GM19463 (cell line): ENCODE results near the gene FAM83D.
A peak's percentile ranks its signal among the peaks of the same experiment; 100 is the strongest.

Source experiments
- ATAC-seq: cut with Tn5 transposase; IDR thresholded peaks from one replicate; pipeline ENCODE4 v1.9.1; 2021; ENCODE audit warnings: mild to moderate bottlenecking, moderate library complexity; ENCODE audit not compliant: unreplicated experiment

Gene FAM83D

DNA sequence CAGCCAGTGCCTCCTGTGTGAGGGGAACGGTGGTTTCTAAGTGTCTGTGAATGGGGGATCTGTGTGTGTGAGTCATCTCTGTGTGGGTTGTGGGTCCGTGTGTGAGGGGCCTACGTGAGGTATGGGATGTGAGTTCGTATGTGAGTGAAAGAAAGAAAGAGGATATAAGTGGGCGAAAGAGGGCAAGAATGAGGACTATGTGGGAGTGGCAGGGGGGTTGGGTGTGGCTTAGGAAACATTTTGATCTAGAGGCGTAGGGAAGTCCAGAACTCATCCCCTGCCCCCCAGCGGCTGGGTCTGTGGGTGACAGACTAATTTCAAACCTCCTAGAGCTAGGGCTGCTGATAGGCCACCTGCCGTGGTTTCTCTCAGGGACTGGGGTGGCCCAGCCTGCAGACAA, 71.4 kb downstream of the FAM83D start:
- ATAC-seq, result peak; percentile 95

GRCh38 chr20:38999217-38999616, 73.0 kb downstream of the FAM83D start:
- ATAC-seq, result no peak

DNA sequence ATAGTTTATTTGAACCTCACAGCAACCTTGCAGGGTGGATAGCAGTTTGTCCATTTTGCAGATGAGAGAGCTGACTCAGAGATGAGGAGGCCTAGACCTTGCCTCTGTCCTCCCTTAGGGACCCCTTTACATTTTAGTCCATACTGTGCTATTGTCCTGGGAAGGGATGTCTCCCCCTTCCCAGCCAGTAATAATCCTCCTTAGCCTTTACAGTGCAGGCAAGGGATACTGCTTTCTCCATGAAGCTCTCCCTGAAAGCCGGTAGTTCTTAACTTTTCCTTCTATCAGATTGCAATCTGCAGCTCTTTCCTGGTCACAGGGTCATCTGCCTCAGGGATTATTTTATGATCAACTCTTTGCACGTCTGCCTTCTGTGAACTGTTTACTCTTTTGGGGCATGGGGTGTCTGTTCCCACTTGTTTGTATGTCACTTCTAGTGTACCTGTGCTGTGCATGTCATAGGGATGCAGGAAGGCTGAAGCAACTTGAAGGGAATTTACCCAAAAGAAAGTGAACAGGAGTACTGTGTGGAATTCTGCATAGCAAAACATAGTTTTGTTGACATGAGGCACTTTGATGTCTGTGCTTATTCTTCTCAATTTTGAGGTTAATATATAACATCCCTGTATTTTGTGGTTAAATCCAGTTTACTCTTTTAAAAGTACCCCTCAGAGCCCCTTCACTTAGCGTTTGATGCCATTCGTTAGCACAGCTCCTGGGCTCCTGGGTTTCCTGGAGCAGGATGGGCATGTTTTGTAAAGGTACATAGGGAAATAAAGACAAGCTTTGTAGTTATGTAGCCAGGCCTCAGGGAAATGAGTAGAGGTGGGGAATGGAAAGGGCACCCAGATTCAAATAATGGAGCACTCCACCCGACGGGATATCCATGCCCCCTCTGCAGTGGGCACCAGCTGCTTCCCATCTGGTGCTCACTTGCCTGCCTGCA, 74.0 kb downstream of the FAM83D start:
- no peak for ATAC-seq
